Myocyte (in vitro differentiated cells): ENCODE measurements around the gene AQP6. TPM values are rescaled to one million over a fixed set of nuclear protein-coding genes. Genes with fewer than 3 reads are reported as not detected.

ENCODE experiments used
- total RNA-seq: library from RNA; depleted of rRNA; stranded (reverse); fragments of >200 nt; gene quantifications from 2 replicates; pipeline ENCODE4 v1.2.3, GENCODE V29; 2014

The AQP6 gene
- total RNA-seq, 1 donor from 2014 or later, result not detected

Other genes starting within 250 kb of the AQP6 start
- 315 and 361 TPM in 2 replicates for gene TMBIM6, start 231.4 kb upstream of the AQP6 start, total RNA-seq
- gene NCKAP5L, start 144.5 kb upstream of the AQP6 start, total RNA-seq, result 95.7 and 112 TPM in 2 replicates
- gene BCDIN3D, start 129.8 kb upstream of the AQP6 start, total RNA-seq, result 4.3 and 4.9 TPM in 2 replicates
- 1.9 and 2.3 TPM in 2 replicates for gene FAIM2, start 69.0 kb upstream of the AQP6 start, total RNA-seq
- not detected in 2 replicates for gene AQP2, start 22.2 kb upstream of the AQP6 start, total RNA-seq
- not detected in 2 replicates for gene AQP5, start 11.1 kb upstream of the AQP6 start, total RNA-seq
- 9.6 and 12.8 TPM in 2 replicates for gene RACGAP1, start 52.5 kb downstream of the AQP6 start, total RNA-seq
- gene ASIC1, start 84.6 kb downstream of the AQP6 start, total RNA-seq, result 4.5 and 8.2 TPM in 2 replicates
- 32.0 and 36.0 TPM in 2 replicates for gene SMARCD1, start 112.4 kb downstream of the AQP6 start, total RNA-seq
- 39.9 and 54.1 TPM in 2 replicates for gene GPD1, start 131.1 kb downstream of the AQP6 start, total RNA-seq
- 34.4 and 40.8 TPM in 2 replicates for gene COX14, start 139.3 kb downstream of the AQP6 start, total RNA-seq
- 21.4 and 25.3 TPM in 2 replicates for gene CERS5, start 194.4 kb downstream of the AQP6 start, total RNA-seq